ENCODE measurements around the gene TMEFF2. TPM values are rescaled to one million over a fixed set of nuclear protein-coding genes. Genes with fewer than 3 reads are reported as not detected.
A peak's percentile ranks its signal among the peaks of the same experiment; 100 is the strongest.

The TMEFF2 gene
- total RNA-seq, 1 donor from 2014 or later, result 23.9 TPM

GRCh38 chr2:191947235-191947634, 247.5 kb downstream of the TMEFF2 start:
- DNase-seq, result no peak

GRCh38 chr2:191946471-191947182, 248.1 kb downstream of the TMEFF2 start:
- TF ChIP-seq CTCF (IDR thresholded peaks at IDR 0.05; ENCODE audit: partially characterized antibody, unreplicated experiment), result no peak
- no peak overlapping the region for H3K4me3 Mint-ChIP-seq (ENCODE audit: unreplicated experiment)
- peaks cover 2% of the 10 kb centered on the region for H3K27me3 Mint-ChIP-seq (ENCODE audit: unreplicated experiment)
- no peaks in the 10 kb centered on the region for H3K9me3 Mint-ChIP-seq (ENCODE audit: unreplicated experiment)
- no peak overlapping the region for H3K27ac Mint-ChIP-seq (ENCODE audit: unreplicated experiment)
- H3K36me3 Mint-ChIP-seq (ENCODE audit: unreplicated experiment), result no peaks in the 10 kb centered on the region
- DNase-seq, result no peak
- peaks cover 16% of the 10 kb centered on the region for H3K4me1 Mint-ChIP-seq (ENCODE audit: low read depth, unreplicated experiment)

More at GRCh38 chr2:191947235-191947634, 247.5 kb downstream of the TMEFF2 start:
- H3K27ac Mint-ChIP-seq (ENCODE audit: unreplicated experiment), result no peak overlapping the region
- H3K9me3 Mint-ChIP-seq (ENCODE audit: unreplicated experiment), result no peaks in the 10 kb centered on the region
- TF ChIP-seq CTCF (IDR thresholded peaks at IDR 0.05; ENCODE audit: partially characterized antibody, unreplicated experiment), result no peak
- H3K36me3 Mint-ChIP-seq (ENCODE audit: unreplicated experiment), result no peaks in the 10 kb centered on the region
- peaks cover 10% of the 10 kb centered on the region for H3K4me1 Mint-ChIP-seq (ENCODE audit: low read depth, unreplicated experiment)
- peaks cover under 1% of the 10 kb centered on the region for H3K27me3 Mint-ChIP-seq (ENCODE audit: unreplicated experiment)
- H3K4me3 Mint-ChIP-seq (ENCODE audit: unreplicated experiment), result no peak overlapping the region

- DNase-seq, result no peak
- Mint-ChIP-seq H3K4me3 (ENCODE audit: unreplicated experiment) (no peak overlapping the region), H3K9me3 (ENCODE audit: unreplicated experiment) (no peaks in the 10 kb centered on the region), H3K27ac (ENCODE audit: unreplicated experiment) (no peak overlapping the region), H3K4me1 (ENCODE audit: low read depth, unreplicated experiment) (peaks cover 23% of the 10 kb centered on the region), H3K27me3 (ENCODE audit: unreplicated experiment) (peaks cover 2% of the 10 kb centered on the region), H3K36me3 (ENCODE audit: unreplicated experiment) (no peaks in the 10 kb centered on the region)
- TF ChIP-seq CTCF (IDR thresholded peaks at IDR 0.05; ENCODE audit: partially characterized antibody, unreplicated experiment), result no peak
Measured at GRCh38 chr2:191945623-191946022, 249.1 kb downstream of the TMEFF2 start.

- H3K36me3 Mint-ChIP-seq (ENCODE audit: unreplicated experiment), result no peaks in the 10 kb centered on the region
- no peak for TF ChIP-seq CTCF (IDR thresholded peaks at IDR 0.05; ENCODE audit: partially characterized antibody, unreplicated experiment)
- peaks cover 28% of the 10 kb centered on the region for H3K4me1 Mint-ChIP-seq (ENCODE audit: low read depth, unreplicated experiment)
- no peaks in the 10 kb centered on the region for H3K9me3 Mint-ChIP-seq (ENCODE audit: unreplicated experiment)
- H3K27me3 Mint-ChIP-seq (ENCODE audit: unreplicated experiment), result peaks cover 2% of the 10 kb centered on the region
- DNase-seq, result no peak
- H3K4me3 Mint-ChIP-seq (ENCODE audit: unreplicated experiment), result no peak overlapping the region
- peak overlapping the region; percentile 56 for H3K27ac Mint-ChIP-seq (ENCODE audit: unreplicated experiment)
Measured at GRCh38 chr2:191942739-191943103, 252.0 kb downstream of the TMEFF2 start.

- H3K27ac Mint-ChIP-seq (ENCODE audit: unreplicated experiment), result peak overlapping the region; percentile 91
- H3K36me3 Mint-ChIP-seq (ENCODE audit: unreplicated experiment), result no peaks in the 10 kb centered on the region
- H3K4me3 Mint-ChIP-seq (ENCODE audit: unreplicated experiment), result peak overlapping the region; percentile 67
- peaks cover 2% of the 10 kb centered on the region for H3K27me3 Mint-ChIP-seq (ENCODE audit: unreplicated experiment)
- no peak for DNase-seq
- no peak for TF ChIP-seq CTCF (IDR thresholded peaks at IDR 0.05; ENCODE audit: partially characterized antibody, unreplicated experiment)
- H3K9me3 Mint-ChIP-seq (ENCODE audit: unreplicated experiment), result no peaks in the 10 kb centered on the region
- peaks cover 28% of the 10 kb centered on the region for H3K4me1 Mint-ChIP-seq (ENCODE audit: low read depth, unreplicated experiment)
Measured at GRCh38 chr2:191942090-191942738, 252.5 kb downstream of the TMEFF2 start.

Measured in glutamatergic neuron (in vitro differentiated cells).